Spleen (tissue), 11 donors: Measurements from ENCODE around the gene DVL2. TPM values are rescaled to one million over a fixed set of nuclear protein-coding genes. Genes with fewer than 3 reads are reported as not detected.

Source experiments
- DNase-seq: peaks from one replicate; pipeline ENCODE4 v3.0.0-alpha.2; 2020
- H3K27ac ChIP-seq, 8 donors: fragments of 200-600 bp; sonication (generic) in 7 of 8; 1 replicate in 4 of 8; 2 replicates in 4 of 8; pipeline versions ENCODE4 v1.5.0 to v1.8.0; 2016 to 2021; ENCODE audit warnings: inconsistent platforms in 4 of 8, mild to moderate bottlenecking in 4 of 8, moderate library complexity in 1 of 8
- H3K27me3 ChIP-seq, 7 donors: fragments of 200-600 bp; sonication (generic) in 6 of 7; replicated peaks in 1 of 7; 1 replicate in 4 of 7; 2 replicates in 3 of 7; pipeline versions ENCODE4 v1.5.0 to v1.8.0; 2016 to 2021; ENCODE audit warnings: inconsistent platforms in 3 of 7, mild to moderate bottlenecking in 1 of 7
- H3K36me3 ChIP-seq, 6 donors: fragments of 200-600 bp; sonication (generic) in 5 of 6; 1 replicate in 4 of 6; 2 replicates in 2 of 6; pipeline versions ENCODE4 v1.5.0 to v1.8.0; 2016 to 2021; ENCODE audit warnings: inconsistent platforms in 2 of 6
- H3K4me1 ChIP-seq, 6 donors: fragments of 200-600 bp; sonication (generic) in 5 of 6; 1 replicate in 3 of 6; 2 replicates in 3 of 6; pipeline versions ENCODE4 v1.5.0 to v1.8.0; 2016 to 2021; ENCODE audit warnings: inconsistent platforms in 3 of 6
- H3K4me3 ChIP-seq, 8 donors: fragments of 200-600 bp; sonication (generic) in 7 of 8; 1 replicate in 4 of 8; 2 replicates in 4 of 8; pipeline versions ENCODE4 v1.5.0 to v1.8.0; 2016 to 2021; ENCODE audit warnings: inconsistent platforms in 4 of 8, mild to moderate bottlenecking in 4 of 8, moderate library complexity in 2 of 8
- H3K9me3 ChIP-seq, 8 donors: fragments of 200-600 bp; sonication (generic) in 7 of 8; 1 replicate in 4 of 8; 2 replicates in 4 of 8; pipeline versions ENCODE4 v1.5.0 to v1.8.0; 2016 to 2021; ENCODE audit warnings: inconsistent platforms in 4 of 8
- CTCF ChIP-seq, 11 experiments: fragments of 200-600 bp in 7 of 11; fragments of 450-650 bp in 4 of 11; sonication (generic) in 4 of 11; IDR thresholded peaks in 8 of 11; conservative IDR thresholded peaks in 3 of 11; 1 replicate in 7 of 11; 2 replicates in 4 of 11; pipeline versions ENCODE4 v1.4.0 to v1.8.0; 2016 to 2021; ENCODE audit warnings: antibody characterized with exemption in 11 of 11, inconsistent platforms in 4 of 11, mild to moderate bottlenecking in 1 of 11
- POLR2A ChIP-seq, 3 donors: fragments of 450-650 bp; IDR thresholded peaks; one replicate each; pipeline ENCODE4 v1.5.1; 2017; ENCODE audit warnings: antibody characterized with exemption in 3 of 3, mild to moderate bottlenecking in 1 of 3
- POLR2AphosphoS5 ChIP-seq, 3 donors: sonication (generic); formaldehyde crosslinking; IDR thresholded peaks; one replicate each; pipeline ENCODE4 v1.5.1; 2017; ENCODE audit warnings: antibody characterized with exemption in 3 of 3
- WGBS, 5 donors: extraction: QIAGEN DNeasy Blood & Tissue Kit in 3 of 5; methylation state at CpG; one replicate each; pipeline versions ENCODE4 v1.1.5 to v1.1.7; 2013 to 2018; 5-methylcytosine and 5-hydroxymethylcytosine counted together
- intact Hi-C: fragments of 100-400 bp; cut with DNase I; formaldehyde crosslinking; loops from one replicate; pipeline ENCODE4 v1.15.0; 2023; ENCODE audit warnings: low total_unique reads
- polyA plus RNA-seq, 3 donors: library from polyadenylated mRNA; stranded (reverse); fragments of 200-250 nt; gene quantifications; one replicate each; pipeline ENCODE4 v1.2.1, GENCODE V29; 2013
- total RNA-seq, 7 donors: library from RNA; depleted of rRNA in 3 of 7; stranded (reverse); fragments of >200 nt in 3 of 7; fragmentation: NEBNext Ultra II Directional in 4 of 7; extraction: Animal tissue kit (Norgen Biotek cat#: 25700) in 4 of 7; gene quantifications; one replicate each; pipeline versions ENCODE4 v1.1.0 to v1.2.1, GENCODE V29; 2016 to 2021
- donor health status: healthy with polysubstance abuse.
- donor health status: DM: no; HTN: no; CAD: no; lungs with moderate emphysema.
- donor health status: DM: no; HTN: no; CAD: no.
- donor health status: Bipolar disorder and iron deficiency.
- donor health status: healthy.
- donor health status: DM: no; HTN: no; CAD: no.
- donor health status: DM: yes; HTN: yes; CAD: no.

Gene DVL2
- total and polyA plus RNA-seq, 10 donors, result 9.8 to 48.0 (median 37.7) TPM

- TF ChIP-seq CTCF (IDR thresholded peaks at IDR 0.05 in 8 of 11, conservative IDR thresholded peaks at IDR 0.05 in 3 of 11) (peak in 8 of 11 experiments; percentile 19 to 51 (median 28)), POLR2AphosphoS5 (IDR thresholded peaks at IDR 0.05) (no peak)
- WGBS, 5 donors, result 3 to 5% (median 4%) methylated on average over 15 of the region's 15 CpGs
- DNase-seq, result no peak
- H3K36me3 ChIP-seq, result no peaks in the 10 kb centered on the region
- peak overlapping the region; percentile 16 to 87 (median 61) for H3K4me3 ChIP-seq
- peaks cover 28 to 69% (median 52%) of the 10 kb centered on the region in 6 donors for H3K4me1 ChIP-seq
- no peaks in the 10 kb centered on the region for H3K27me3 ChIP-seq
- peak overlapping the region in 7 of 8 donors; percentile 72 to 99 (median 79) for H3K27ac ChIP-seq
- intact Hi-C loops, result no loop called here
- H3K9me3 ChIP-seq, result no peaks in the 10 kb centered on the region
Measured at GRCh38 chr17:7213895-7214299, 20.4 kb downstream of the DVL2 start.

- H3K27me3 ChIP-seq, result no peaks in the 10 kb centered on the region
- DNase-seq, result no peak
- 56 to 76% (median 74%) methylated on average over 23 to 37 of the region's 37 CpGs for WGBS, 5 donors
- H3K27ac ChIP-seq, result no peak overlapping the region
- H3K9me3 ChIP-seq, result no peaks in the 10 kb centered on the region
- no peak for TF ChIP-seq POLR2AphosphoS5 (IDR thresholded peaks at IDR 0.05)
- no peak for TF ChIP-seq POLR2A (IDR thresholded peaks at IDR 0.05)
- no peak overlapping the region for H3K4me3 ChIP-seq
- H3K4me1 ChIP-seq, result peaks cover 18 to 64% (median 39%) of the 10 kb centered on the region in 6 donors
- intact Hi-C loops, result no loop called here
- no peaks in the 10 kb centered on the region for H3K36me3 ChIP-seq
Measured at GRCh38 chr17:7211491-7212273, 22.6 kb downstream of the DVL2 start.

- H3K36me3 ChIP-seq, result peaks cover 0 to 2% (median 0%) of the 10 kb centered on the region in 6 donors
- TF ChIP-seq POLR2AphosphoS5 (IDR thresholded peaks at IDR 0.05) (no peak), CTCF (IDR thresholded peaks at IDR 0.05 in 8 of 11, conservative IDR thresholded peaks at IDR 0.05 in 3 of 11) (no peak), POLR2A (IDR thresholded peaks at IDR 0.05) (no peak)
- no peak for DNase-seq
- H3K27ac ChIP-seq, result no peak overlapping the region
- no peak overlapping the region for H3K4me3 ChIP-seq
- peaks cover 2 to 64% (median 34%) of the 10 kb centered on the region in 6 donors for H3K4me1 ChIP-seq
- WGBS, 5 donors, result 85 to 96% (median 91%) methylated on average over 8 to 9 of the region's 9 CpGs
- H3K9me3 ChIP-seq, result no peaks in the 10 kb centered on the region
- no peaks in the 10 kb centered on the region for H3K27me3 ChIP-seq
- intact Hi-C loops, result no loop called here
Measured at GRCh38 chr17:7208754-7209460, 25.4 kb downstream of the DVL2 start.

GRCh38 chr17:7208027-7208571 lies 26.2 kb downstream of the DVL2 start:
- DNase-seq, result no peak
- TF ChIP-seq POLR2A (IDR thresholded peaks at IDR 0.05) (no peak), POLR2AphosphoS5 (IDR thresholded peaks at IDR 0.05) (no peak), CTCF (IDR thresholded peaks at IDR 0.05 in 8 of 11, conservative IDR thresholded peaks at IDR 0.05 in 3 of 11) (no peak)
- Histone ChIP-seq H3K27ac (peak overlapping the region in 1 of 8 donors; percentile 84), H3K36me3 (peaks cover 0 to 10% (median 5%) of the 10 kb centered on the region in 6 donors), H3K4me3 (no peak overlapping the region), H3K9me3 (no peaks in the 10 kb centered on the region), H3K4me1 (peaks cover 0 to 60% (median 30%) of the 10 kb centered on the region in 6 donors), H3K27me3 (no peaks in the 10 kb centered on the region)
- intact Hi-C loops, result no loop called here
- WGBS, 5 donors, result 72 to 82% (median 76%) methylated on average over 17 to 21 of the region's 21 CpGs
